B cell (primary cell): ENCODE measurements around the gene VIT. TPM values are rescaled to one million over a fixed set of nuclear protein-coding genes. Genes with fewer than 3 reads are reported as not detected.

Source experiments
- ATAC-seq: fragments of 200-7000 bp; cut with Tn5 transposase; one replicate; pipeline ENCODE4 v1.10.0; 2021; ENCODE audit warnings: low read depth, mild to moderate bottlenecking, moderate number of reproducible peaks, moderate library complexity
- CTCF ChIA-PET: fragments of 350-600 bp; sonication (Branson Sonifier 250); formaldehyde crosslinking; loops from one replicate; lab custom pipeline; 2021; ENCODE audit warnings: antibody characterized with exemption, inconsistent platforms; lab: Charles Lee
- POLR2A ChIA-PET: fragments of 350-600 bp; sonication (Branson Sonifier 250); formaldehyde crosslinking; loops from one replicate; lab custom pipeline; 2021; ENCODE audit warnings: antibody characterized with exemption; lab: Charles Lee
- DNase-seq: peaks from one replicate; pipeline ENCODE4 v3.0.0; 2013
- H2AFZ ChIP-seq: 2 replicates; pipeline ENCODE4 v1.6.1; 2012; ENCODE audit warnings: mild to moderate bottlenecking, low read depth, low read length; ENCODE audit not compliant: insufficient read depth, poor library complexity, severe bottlenecking
- H3K27ac ChIP-seq, 2 donors: 1 replicate in 1 of 2; 2 replicates in 1 of 2; pipeline ENCODE4 v1.5.1; 2012 to 2013; ENCODE audit warnings: low read length in 2 of 2, mild to moderate bottlenecking in 2 of 2, moderate library complexity in 1 of 2
- H3K27me3 ChIP-seq, 4 experiments: fragments of 200-600 bp in 1 of 4; sonication (generic) in 1 of 4; replicated peaks in 1 of 4; 1 replicate in 2 of 4; 2 replicates in 2 of 4; pipeline versions ENCODE4 v1.6.1 to v1.7.0; 2013 to 2016; ENCODE audit warnings: low read length in 3 of 4, mild to moderate bottlenecking in 2 of 4, mixed read lengths in 1 of 4, moderate library complexity in 1 of 4; ENCODE audit not compliant: insufficient read depth in 4 of 4, control insufficient read depth in 3 of 4; ENCODE audit errors: control extremely low read depth in 1 of 4
- H3K36me3 ChIP-seq, 2 experiments: replicated peaks in 1 of 2; 1 replicate in 1 of 2; 2 replicates in 1 of 2; pipeline versions ENCODE4 v1.6.1 to v1.7.1; 2013; ENCODE audit warnings: low read length in 1 of 2; ENCODE audit not compliant: insufficient read depth in 2 of 2, control insufficient read depth in 1 of 2; ENCODE audit errors: control extremely low read depth in 1 of 2, extremely low read depth in 1 of 2
- H3K4me1 ChIP-seq, 2 donors: fragments of 200-600 bp in 1 of 2; sonication (generic) in 1 of 2; 1 replicate in 1 of 2; 2 replicates in 1 of 2; pipeline versions ENCODE4 v1.5.1 to v1.6.1; 2013 to 2017; ENCODE audit warnings: low read length in 2 of 2; ENCODE audit not compliant: control insufficient read depth in 2 of 2, insufficient read depth in 2 of 2
- H3K4me2 ChIP-seq: replicated peaks from 2 replicates; pipeline ENCODE3; 2012; ENCODE audit warnings: mild to moderate bottlenecking, low read depth, low read length; ENCODE audit not compliant: poor library complexity, severe bottlenecking
- H3K4me3 ChIP-seq, 5 experiments: fragments of 200-600 bp in 1 of 5; sonication (generic) in 1 of 5; 1 replicate in 3 of 5; 2 replicates in 2 of 5; pipeline versions ENCODE4 v1.5.1 to v1.7.0; 2011 to 2016; ENCODE audit warnings: low read length in 4 of 5, mild to moderate bottlenecking in 4 of 5, low read depth in 2 of 5, control low read depth in 1 of 5, moderate library complexity in 1 of 5; ENCODE audit not compliant: insufficient read depth in 1 of 5; ENCODE audit errors: control extremely low read depth in 1 of 5, extremely low read depth in 1 of 5
- H3K79me2 ChIP-seq: fragments of 200-600 bp; sonication (generic); one replicate; pipeline ENCODE4 v1.6.0; 2016; ENCODE audit warnings: low read length; ENCODE audit not compliant: control insufficient read depth, insufficient read depth
- H3K9ac ChIP-seq: fragments of 200-600 bp; sonication (generic); 2 replicates; pipeline ENCODE4 v1.6.1; 2017; ENCODE audit warnings: mild to moderate bottlenecking, low read length, moderate library complexity
- H3K9me3 ChIP-seq, 3 donors: one replicate each; pipeline versions ENCODE4 v1.6.1 to v1.7.1; 2013; ENCODE audit warnings: low read length in 2 of 3; ENCODE audit not compliant: control insufficient read depth in 2 of 3, insufficient read depth in 1 of 3; ENCODE audit errors: control extremely low read depth in 1 of 3
- H4K20me1 ChIP-seq: 2 replicates; pipeline ENCODE4 v1.6.0; 2012; ENCODE audit warnings: mild to moderate bottlenecking, low read length; ENCODE audit not compliant: insufficient read depth, control insufficient read depth, poor library complexity, severe bottlenecking
- H3K27ac Mint-ChIP-seq: one replicate; pipeline ENCODE4 v1.8.0; 2021; ENCODE audit warnings: mixed read lengths
- H3K27me3 Mint-ChIP-seq: one replicate; pipeline ENCODE4 v1.8.0; 2021; ENCODE audit warnings: mixed read lengths
- H3K4me1 Mint-ChIP-seq: one replicate; pipeline ENCODE4 v1.8.0; 2021; ENCODE audit warnings: mixed read lengths
- H3K4me3 Mint-ChIP-seq: one replicate; pipeline ENCODE4 v1.8.0; 2021; ENCODE audit warnings: mixed read lengths
- H3K9me3 Mint-ChIP-seq: one replicate; pipeline ENCODE4 v1.8.0; 2022; ENCODE audit warnings: mixed read lengths; ENCODE audit not compliant: insufficient read depth
- CTCF ChIP-seq: fragments of 200-600 bp; IDR thresholded peaks from one replicate; pipeline ENCODE4 v1.8.0; 2022; ENCODE audit warnings: antibody characterized with exemption, mild to moderate bottlenecking
- WGBS: methylation state at CpG from one replicate; pipeline ENCODE4 v1.1.5; 2013; ENCODE audit warnings: missing lambda C conversion rate; ENCODE audit not compliant: insufficient coverage; 5-methylcytosine and 5-hydroxymethylcytosine counted together
- intact Hi-C: fragments of 100-400 bp; cut with micrococcal nuclease; formaldehyde crosslinking; loops from one replicate; pipeline ENCODE4 v1.10.0; 2022
- polyA plus RNA-seq: library from polyadenylated mRNA; depleted of rRNA; stranded (reverse); fragments of >200 nt; gene quantifications from 2 replicates; pipeline ENCODE4 v1.2.3, GENCODE V29; 2012
- total RNA-seq, 2 donors: library from RNA; stranded (reverse); fragments of 120-200 nt in 1 of 2; gene quantifications; 1 replicate in 1 of 2; 2 replicates in 1 of 2; pipeline versions ENCODE4 v1.2.3 to v1.2.4, GENCODE V29; 2013 to 2022

Gene VIT
- total and polyA plus RNA-seq, 2 donors (not counting 1 experiment from before 2014, with no cell fraction given): not detected

GRCh38 chr2:36693825-36694224 lies 2.7 kb upstream of the VIT start:
- no peaks in the 10 kb centered on the region for H3K27me3 ChIP-seq
- H3K4me2 ChIP-seq: no peak overlapping the region
- CTCF ChIA-PET: no interaction called here

GRCh38 chr2:36695746-36696415 lies 626 bp upstream of the VIT start:
- no peak overlapping the region for H3K4me2 ChIP-seq
- no peak for DNase-seq
- no peak for ATAC-seq
- no peak overlapping the region for H2AFZ ChIP-seq
- WGBS: 94% methylated on average over 5 of the region's 7 CpGs
- H3K27ac ChIP-seq: no peak overlapping the region
- H3K9me3 ChIP-seq: no peaks in the 10 kb centered on the region
- no peaks in the 10 kb centered on the region for H3K79me2 ChIP-seq
- no peaks in the 10 kb centered on the region for H4K20me1 ChIP-seq
- Mint-ChIP-seq H3K4me3 (no peak overlapping the region), H3K4me1 (no peaks in the 10 kb centered on the region), H3K27me3 (peaks cover 4% of the 10 kb centered on the region), H3K27ac (no peak overlapping the region), H3K9me3 (no peaks in the 10 kb centered on the region)
- H3K36me3 ChIP-seq: no peaks in the 10 kb centered on the region
- ChIA-PET POLR2A (no interaction called here), CTCF (no interaction called here)
- H3K4me1 ChIP-seq: no peaks in the 10 kb centered on the region
- no peak overlapping the region for H3K4me3 ChIP-seq
- no peak for TF ChIP-seq CTCF
- no peak overlapping the region for H3K9ac ChIP-seq
- H3K27me3 ChIP-seq: no peaks in the 10 kb centered on the region
- intact Hi-C loops: no loop called here

More at GRCh38 chr2:36693825-36694224, 2.7 kb upstream of the VIT start:
- Histone ChIP-seq H3K79me2 (no peaks in the 10 kb centered on the region), H3K4me3 (no peak overlapping the region), H2AFZ (no peak overlapping the region), H4K20me1 (no peaks in the 10 kb centered on the region), H3K27ac (no peak overlapping the region), H3K4me1 (no peaks in the 10 kb centered on the region), H3K9ac (no peak overlapping the region), H3K36me3 (no peaks in the 10 kb centered on the region), H3K9me3 (no peaks in the 10 kb centered on the region)
- WGBS: 96% methylated on average over 7 of the region's 7 CpGs
- no peak for ATAC-seq
- H3K4me3 Mint-ChIP-seq: no peak overlapping the region
- TF ChIP-seq CTCF: no peak
- no peaks in the 10 kb centered on the region for H3K9me3 Mint-ChIP-seq
- no peaks in the 10 kb centered on the region for H3K4me1 Mint-ChIP-seq
- H3K27me3 Mint-ChIP-seq: peaks cover 11% of the 10 kb centered on the region
- intact Hi-C loops: no loop called here
- no peak overlapping the region for H3K27ac Mint-ChIP-seq
- no peak for DNase-seq
- POLR2A ChIA-PET: no interaction called here
